GM18861 (cell line): ENCODE results near the gene ZNF318.
"Not testable (repeated sequence)": the region's sequence is repeated elsewhere in the genome, so short reads cannot be mapped to it uniquely, and the experiment has no call there.

Experiments used
- ATAC-seq: cut with Tn5 transposase; IDR thresholded peaks from one replicate; pipeline ENCODE4 v1.9.1; 2021; ENCODE audit not compliant: unreplicated experiment

ZNF318 gene

GRCh38 chr6:43369174-43370002 is at the start of gene ZNF318:
TSS of gene ZNF318 (minus strand) at chr6:43369647. CDS start at chr6:43369365, 282 bp downstream.
- ATAC-seq = peak; percentile 70

GRCh38 chr6:43416935-43417334 is 47.5 kb upstream of the ZNF318 start:
- ATAC-seq = no peak

- not testable (repeated sequence) for ATAC-seq
These were observed 45.8 kb upstream of the ZNF318 start for GRCh38 chr6:43415275-43415674.

GRCh38 chr6:43413002-43413401 is 43.6 kb upstream of the ZNF318 start:
- ATAC-seq = no peak

GRCh38 chr6:43412541-43412940 is 43.1 kb upstream of the ZNF318 start:
- ATAC-seq = no peak

GRCh38 chr6:43410776-43411175 is 41.3 kb upstream of the ZNF318 start:
- ATAC-seq = not testable (repeated sequence)

- no peak for ATAC-seq
These were observed 38.8 kb upstream of the ZNF318 start for GRCh38 chr6:43408259-43408658.

- ATAC-seq = no peak
These were observed 37.8 kb upstream of the ZNF318 start for GRCh38 chr6:43407296-43407695.

GRCh38 chr6:43405354-43405753 is 35.9 kb upstream of the ZNF318 start:
- ATAC-seq = no peak

- ATAC-seq = no peak
These were observed 33.4 kb upstream of the ZNF318 start for GRCh38 chr6:43402820-43403219.

GRCh38 chr6:43401730-43402129 is 32.3 kb upstream of the ZNF318 start:
- no peak for ATAC-seq

- no peak for ATAC-seq
These were observed 30.6 kb upstream of the ZNF318 start for GRCh38 chr6:43399932-43400487.

- no peak for ATAC-seq
These were observed 27.1 kb upstream of the ZNF318 start for GRCh38 chr6:43396408-43397149.

- ATAC-seq = no peak
These were observed 26.3 kb upstream of the ZNF318 start for GRCh38 chr6:43395776-43396175.

- ATAC-seq = no peak
These were observed 25.5 kb upstream of the ZNF318 start for GRCh38 chr6:43394982-43395381.

GRCh38 chr6:43393602-43394001 is 24.2 kb upstream of the ZNF318 start:
- ATAC-seq = no peak

- ATAC-seq = not testable (repeated sequence)
These were observed 23.7 kb upstream of the ZNF318 start for GRCh38 chr6:43393133-43393532.

- ATAC-seq = no peak
These were observed 22.1 kb upstream of the ZNF318 start for GRCh38 chr6:43391440-43392031.

- not testable (repeated sequence) for ATAC-seq
These were observed 21.4 kb upstream of the ZNF318 start for GRCh38 chr6:43390753-43391439.

- no peak for ATAC-seq
These were observed 20.4 kb upstream of the ZNF318 start for GRCh38 chr6:43389730-43390295.

GRCh38 chr6:43386492-43386891 is 17.0 kb upstream of the ZNF318 start:
- no peak for ATAC-seq
